H1 (cell line): Measurements from ENCODE around the gene DLL4. TPM values are rescaled to one million over a fixed set of nuclear protein-coding genes. Genes with fewer than 3 reads are reported as not detected.

Experiments
- CTCF ChIA-PET: fragments of 300-600 bp; sonication (Branson Sonifier 250); formaldehyde crosslinking; loops from one replicate; lab custom pipeline; 2021; ENCODE audit not compliant: partially characterized antibody; lab: Charles Lee
- POLR2A ChIA-PET: fragments of 300-600 bp; sonication (Branson Sonifier 250); formaldehyde crosslinking; loops from one replicate; lab custom pipeline; 2021; ENCODE audit warnings: inconsistent platforms; ENCODE audit not compliant: partially characterized antibody; lab: Charles Lee
- DNase-seq, 2 experiments: peaks; one replicate each; pipeline versions ENCODE4 v3.0.0 to v3.0.0-alpha.2; 2010 to 2022; ENCODE audit warnings: low spot score in 2 of 2, low read depth in 1 of 2, mixed read lengths in 1 of 2
- FAIRE-seq: peaks from 2 replicates; lab custom pipeline; 2011; peaks lifted over from hg19 to GRCh38; lab: Jason Lieb, UNC
- H2AFZ ChIP-seq: 2 replicates; pipeline ENCODE4 v1.8.1; 2012; ENCODE audit warnings: low read length, inconsistent platforms
- H2AK5ac ChIP-seq: 2 replicates; pipeline ENCODE4 v1.6.1; 2013; ENCODE audit warnings: low read depth, low read length
- H2BK120ac ChIP-seq: replicated peaks from 2 replicates; pipeline ENCODE3; 2013; ENCODE audit warnings: low read depth, low read length, inconsistent platforms
- H2BK12ac ChIP-seq: 2 replicates; pipeline ENCODE4 v1.6.1; 2013; ENCODE audit warnings: low read depth, low read length
- H2BK15ac ChIP-seq: 2 replicates; pipeline ENCODE4 v1.6.1; 2013; ENCODE audit warnings: low read length
- H2BK20ac ChIP-seq: 2 replicates; pipeline ENCODE4 v1.6.1; 2013; ENCODE audit warnings: low read length
- H2BK5ac ChIP-seq: 2 replicates; pipeline ENCODE4 v1.6.1; 2013; ENCODE audit warnings: low read depth, low read length
- H3K14ac ChIP-seq: 2 replicates; pipeline ENCODE4 v1.6.1; 2013; ENCODE audit warnings: inconsistent platforms; ENCODE audit not compliant: insufficient read length
- H3K18ac ChIP-seq: 2 replicates; pipeline ENCODE4 v1.6.1; 2013; ENCODE audit warnings: low read length; ENCODE audit errors: extremely low read depth
- H3K23ac ChIP-seq: 2 replicates; pipeline ENCODE4 v1.6.1; 2013; ENCODE audit warnings: inconsistent platforms; ENCODE audit not compliant: insufficient read length
- H3K23me2 ChIP-seq: 2 replicates; pipeline ENCODE4 v1.6.1; 2013; ENCODE audit warnings: low read depth, low read length
- H3K27ac ChIP-seq: 2 replicates; pipeline ENCODE4 v1.6.1; 2011; ENCODE audit warnings: low read depth, low read length, inconsistent platforms
- H3K27me3 ChIP-seq, 4 experiments: replicated peaks in 1 of 4; 1 replicate in 1 of 4; 2 replicates in 3 of 4; pipeline versions ENCODE4 v1.6.1 to v1.8.1; 2011 to 2013; ENCODE audit warnings: low read length in 3 of 4, mild to moderate bottlenecking in 3 of 4, inconsistent platforms in 2 of 4, mixed read lengths in 2 of 4, moderate library complexity in 1 of 4; ENCODE audit not compliant: control insufficient read depth in 3 of 4, insufficient read depth in 3 of 4; ENCODE audit errors: extremely low read depth in 1 of 4
- H3K36me3 ChIP-seq, 4 experiments: 2 replicates each; pipeline versions ENCODE4 v1.6.1 to v1.8.1; 2011 to 2013; ENCODE audit warnings: mild to moderate bottlenecking in 4 of 4, low read length in 3 of 4, moderate library complexity in 2 of 4, control low read depth in 1 of 4, inconsistent platforms in 1 of 4; ENCODE audit not compliant: insufficient read depth in 4 of 4, control insufficient read depth in 2 of 4
- H3K4ac ChIP-seq: replicated peaks from 2 replicates; pipeline ENCODE3; 2013; ENCODE audit warnings: low read length, low read depth, mixed read lengths, inconsistent platforms; ENCODE audit not compliant: insufficient read length
- H3K4me1 ChIP-seq, 4 experiments: replicated peaks in 1 of 4; 1 replicate in 1 of 4; 2 replicates in 3 of 4; pipeline versions ENCODE4 v1.6.1 to v1.8.1; 2011 to 2013; ENCODE audit warnings: low read length in 3 of 4, inconsistent platforms in 2 of 4, mixed read lengths in 1 of 4; ENCODE audit not compliant: insufficient read depth in 4 of 4, control insufficient read depth in 3 of 4
- H3K4me2 ChIP-seq, 2 experiments: 2 replicates each; pipeline versions ENCODE4 v1.6.1 to v1.8.1; 2011 to 2013; ENCODE audit warnings: low read depth in 2 of 2, low read length in 2 of 2, control low read depth in 1 of 2, inconsistent platforms in 1 of 2, mild to moderate bottlenecking in 1 of 2; ENCODE audit not compliant: insufficient read depth in 1 of 2
- H3K4me3 ChIP-seq, 4 experiments: fragments of 200-600, 300-600 bp in 1 of 4; sonication (generic), shearing (Covaris generic), sonication (Bioruptor Twin) in 1 of 4; 2 replicates each; pipeline versions ENCODE4 v1.5.1 to v1.8.1; 2011 to 2016; ENCODE audit warnings: low read length in 4 of 4, low read depth in 3 of 4, control low read depth in 2 of 4, inconsistent platforms in 2 of 4, mild to moderate bottlenecking in 2 of 4, mixed read lengths in 1 of 4, moderate library complexity in 1 of 4; ENCODE audit not compliant: insufficient read depth in 2 of 4; ENCODE audit errors: extremely low read depth in 1 of 4
- H3K56ac ChIP-seq: replicated peaks from 2 replicates; pipeline ENCODE3; 2013; ENCODE audit warnings: low read depth, mild to moderate bottlenecking, mixed read lengths, low read length, inconsistent platforms; ENCODE audit not compliant: insufficient read length
- H3K79me1 ChIP-seq: 2 replicates; pipeline ENCODE4 v1.6.1; 2013; ENCODE audit warnings: low read depth, low read length, control low read depth
- H3K79me2 ChIP-seq, 2 experiments: 2 replicates each; pipeline versions ENCODE4 v1.6.1 to v1.8.1; 2012 to 2013; ENCODE audit warnings: low read length in 2 of 2, mild to moderate bottlenecking in 2 of 2, inconsistent platforms in 1 of 2; ENCODE audit not compliant: insufficient read depth in 2 of 2, control insufficient read depth in 1 of 2
- H3K9ac ChIP-seq, 4 experiments: replicated peaks in 1 of 4; 1 replicate in 1 of 4; 2 replicates in 3 of 4; pipeline versions ENCODE4 v1.6.1 to v1.8.1; 2011 to 2013; ENCODE audit warnings: low read depth in 3 of 4, low read length in 3 of 4, control low read depth in 2 of 4, mild to moderate bottlenecking in 2 of 4, moderate library complexity in 2 of 4, inconsistent platforms in 1 of 4; ENCODE audit errors: extremely low read depth in 1 of 4
- H3K9me3 ChIP-seq, 2 experiments: 2 replicates each; pipeline versions ENCODE4 v1.6.1 to v1.8.1; 2012 to 2013; ENCODE audit warnings: mild to moderate bottlenecking in 2 of 2, moderate library complexity in 2 of 2, control low read depth in 1 of 2, inconsistent platforms in 1 of 2, low read depth in 1 of 2, low read length in 1 of 2, mixed read lengths in 1 of 2; ENCODE audit not compliant: insufficient read depth in 2 of 2
- H4K20me1 ChIP-seq, 2 experiments: replicated peaks in 1 of 2; 2 replicates each; pipeline versions ENCODE3 to v1.8.1; 2011 to 2013; ENCODE audit warnings: inconsistent platforms in 2 of 2, low read length in 2 of 2, mild to moderate bottlenecking in 1 of 2; ENCODE audit not compliant: insufficient read depth in 2 of 2, control insufficient read depth in 1 of 2
- H4K5ac ChIP-seq: 2 replicates; pipeline ENCODE4 v1.6.1; 2013; ENCODE audit warnings: low read length, low read depth, mixed read lengths, inconsistent platforms; ENCODE audit not compliant: insufficient read length
- H4K8ac ChIP-seq: 2 replicates; pipeline ENCODE4 v1.8.0; 2013; ENCODE audit warnings: mild to moderate bottlenecking, moderate library complexity, low read length, inconsistent platforms; ENCODE audit not compliant: insufficient read depth; ENCODE audit errors: extremely low read depth
- H4K91ac ChIP-seq: replicated peaks from 2 replicates; pipeline ENCODE3; 2013; ENCODE audit warnings: low read length, mixed read lengths, inconsistent platforms; ENCODE audit not compliant: insufficient read length
- CBX5 ChIP-seq: fragments of 300-800, 300-1000 bp; sonication (generic); IDR thresholded peaks from 2 replicates; pipeline ENCODE4 v1.7.1; 2016; ENCODE audit warnings: antibody characterized with exemption, low read length, low read depth
- CEBPB ChIP-seq: IDR thresholded peaks from 2 replicates; pipeline ENCODE4 v1.6.1; 2012; ENCODE audit warnings: low read depth, low read length
- CTBP2 ChIP-seq: IDR thresholded peaks from 2 replicates; pipeline ENCODE4 v1.7.0; 2011; ENCODE audit warnings: borderline replicate concordance, mild to moderate bottlenecking, moderate library complexity, mixed read lengths, low read length; ENCODE audit not compliant: insufficient read depth, insufficient read length
- EGR1 ChIP-seq: IDR thresholded peaks from 2 replicates; pipeline ENCODE4 v1.6.1; 2011; ENCODE audit warnings: low read depth, low read length, borderline replicate concordance
- EZH2 ChIP-seq: fragments of 200-600 bp; sonication (generic); IDR thresholded peaks from 2 replicates; pipeline ENCODE4 v1.7.1; 2012; ENCODE audit warnings: low read depth, mild to moderate bottlenecking, moderate library complexity, low read length, inconsistent platforms; ENCODE audit not compliant: severe bottlenecking
- KDM5A ChIP-seq: fragments of 200-600 bp; IDR thresholded peaks from 2 replicates; pipeline ENCODE4 v1.7.1; 2012; ENCODE audit warnings: mild to moderate bottlenecking, low read length, inconsistent platforms, mixed read lengths
- PHF8 ChIP-seq: fragments of 200-600 bp; sonication (generic); conservative IDR thresholded peaks from 2 replicates; pipeline ENCODE4 v1.7.1; 2012; ENCODE audit warnings: low read depth, mild to moderate bottlenecking, inconsistent platforms, low read length, moderate library complexity
- POLR2AphosphoS5 ChIP-seq: IDR thresholded peaks from 2 replicates; pipeline ENCODE4 v1.6.1; 2011; ENCODE audit warnings: low read depth, low read length
- RNF2 ChIP-seq: fragments of 200-900, 300-1000 bp; sonication (generic); IDR thresholded peaks from 2 replicates; pipeline ENCODE4 v1.7.1; 2016; ENCODE audit warnings: borderline replicate concordance, low read depth, mild to moderate bottlenecking, antibody characterized with exemption, low read length; ENCODE audit not compliant: poor library complexity, severe bottlenecking; ENCODE audit errors: missing control alignments
- RXRA ChIP-seq: IDR thresholded peaks from 2 replicates; pipeline ENCODE4 v1.6.1; 2011; ENCODE audit warnings: low read depth, mild to moderate bottlenecking, low read length, moderate library complexity; ENCODE audit not compliant: insufficient read depth
- SIRT6 ChIP-seq: IDR thresholded peaks from one replicate; pipeline ENCODE4 v1.7.1; 2012; ENCODE audit warnings: low read length, inconsistent platforms
- SP1 ChIP-seq: IDR thresholded peaks from 2 replicates; pipeline ENCODE4 v1.6.1; 2011; ENCODE audit warnings: low read depth, low read length
- SP4 ChIP-seq: IDR thresholded peaks from 2 replicates; pipeline ENCODE4 v1.6.1; 2012; ENCODE audit warnings: low read length, inconsistent platforms
- TBP ChIP-seq: IDR thresholded peaks from 2 replicates; pipeline ENCODE4 v1.6.1; 2011; ENCODE audit warnings: low read depth, low read length, improper control_type of control experiment
- ZNF274 ChIP-seq: IDR thresholded peaks from 2 replicates; pipeline ENCODE4 v1.7.0; 2012; ENCODE audit warnings: low read length, borderline replicate concordance; ENCODE audit errors: extremely low read depth
- WGBS, 2 experiments: shearing (Covaris generic) in 1 of 2; methylation state at CpG; one replicate each; pipeline versions ENCODE4 v1.1.6 to v1.1.7; 2013 to 2015; ENCODE audit warnings: low lambda C conversion rate in 2 of 2, mixed read lengths in 2 of 2, inconsistent platforms in 1 of 2, low coverage in 1 of 2, missing lambda C conversion rate in 1 of 2; ENCODE audit not compliant: insufficient replicate concordance in 2 of 2, insufficient coverage in 1 of 2, insufficient read length in 1 of 2; ENCODE audit errors: extremely low coverage in 1 of 2, missing lambda C conversion rate in 1 of 2; 5-methylcytosine and 5-hydroxymethylcytosine counted together
- polyA plus RNA-seq, 7 experiments: library from polyadenylated mRNA; depleted of rRNA in 3 of 7; stranded (reverse) in 5 of 7; unstranded in 2 of 7; fragments of >200 nt in 5 of 7; fragments of 200-250 nt in 2 of 7; gene quantifications; 1 replicate in 5 of 7; 2 replicates in 1 of 7; 4 replicates in 1 of 7; pipeline versions ENCODE4 v1.2.1 to v1.2.3, GENCODE V29; 2011 to 2013; ENCODE audit warnings: missing spikeins in 2 of 7, mixed read lengths in 2 of 7
- total RNA-seq: library from RNA; stranded (reverse); fragmentation: NEBNext Ultra II Directional; extraction: Animal tissue kit (Norgen Biotek cat#: 25700); gene quantifications from 2 replicates; pipeline ENCODE4 v1.2.1, GENCODE V29; 2021

Gene DLL4
- total and polyA plus RNA-seq, 2 of the 8 experiments (the other 6 are each of a cell fraction or from before 2014, with no cell fraction given), result 0.23 to 0.60 TPM

GRCh38 chr15:40969363-40969762, 40.2 kb downstream of the DLL4 start:
- FAIRE-seq (no peak), DNase-seq (no peak)
- no peaks in the 10 kb centered on the region for H3K27me3 ChIP-seq
- H3K4ac ChIP-seq, result no peak overlapping the region
- H3K79me2 ChIP-seq, result no peaks in the 10 kb centered on the region
- H3K79me1 ChIP-seq, result no peaks in the 10 kb centered on the region
- H3K36me3 ChIP-seq, result no peaks in the 10 kb centered on the region
- H3K14ac ChIP-seq, result no peak overlapping the region
- H2AFZ ChIP-seq, result no peak overlapping the region
- 0 out of 2 replicates have a peak overlapping the region, but pooled peaks have one; percentile 19 for H3K18ac ChIP-seq
- no peak overlapping the region for H3K56ac ChIP-seq
- ChIA-PET POLR2A (interaction anchor here (0.7 to 3.8 kb wide), 7 partner anchors 8 to 213 kb away, joined by 3 to 57 read pairs (median 3); partner anchors contain the start of gene CHAC1), CTCF (interaction anchor here (0.5 to 4.8 kb wide), 9 partner anchors 15 to 226 kb away, joined by 3 to 33 read pairs (median 3); no protein-coding TSS in a partner anchor)
- no peaks in the 10 kb centered on the region; the same call in 1 of the 2 replicates for H3K23me2 ChIP-seq
- TF ChIP-seq CTBP2 (no peak), ZNF274 (no peak), SIRT6 (no peak), POLR2AphosphoS5 (no peak), EZH2 (no peak), SP1 (no peak), CBX5 (no peak), RXRA (no peak), KDM5A (no peak), EGR1 (no peak), TBP (no peak), RNF2 (no peak), PHF8 (no peak), CEBPB (no peak), SP4 (no peak)
- H4K20me1 ChIP-seq, result no peaks in the 10 kb centered on the region
- H3K23ac ChIP-seq, result no peak overlapping the region
- no peak overlapping the region for H3K4me2 ChIP-seq
- no peak overlapping the region for H2BK15ac ChIP-seq
- H2AK5ac ChIP-seq, result no peak overlapping the region
- H2BK20ac ChIP-seq, result no peak overlapping the region
- peaks cover 0 to 7% (median 4%) of the 10 kb centered on the region in 4 experiments; a peak in 3 of 7 replicates for H3K4me1 ChIP-seq
- no peak overlapping the region for H2BK12ac ChIP-seq
- H4K91ac ChIP-seq, result no peak overlapping the region
- H4K8ac ChIP-seq, result no peak overlapping the region
- no peaks in the 10 kb centered on the region for H3K9me3 ChIP-seq
- H2BK120ac ChIP-seq, result no peak overlapping the region
- H4K5ac ChIP-seq, result no peak overlapping the region
- no peak overlapping the region for H3K9ac ChIP-seq
- no peak overlapping the region for H3K27ac ChIP-seq
- 96% methylated on average over 8 of the region's 8 CpGs; no CpG with 5 or more reads in 1 of the 2 experiments for WGBS, 2 experiments
- no peak overlapping the region for H2BK5ac ChIP-seq
- H3K4me3 ChIP-seq, result no peak overlapping the region
